ENCODE measurements around the gene IYD.
A peak's percentile ranks its signal among the peaks of the same experiment; 100 is the strongest.

IYD gene

DNA sequence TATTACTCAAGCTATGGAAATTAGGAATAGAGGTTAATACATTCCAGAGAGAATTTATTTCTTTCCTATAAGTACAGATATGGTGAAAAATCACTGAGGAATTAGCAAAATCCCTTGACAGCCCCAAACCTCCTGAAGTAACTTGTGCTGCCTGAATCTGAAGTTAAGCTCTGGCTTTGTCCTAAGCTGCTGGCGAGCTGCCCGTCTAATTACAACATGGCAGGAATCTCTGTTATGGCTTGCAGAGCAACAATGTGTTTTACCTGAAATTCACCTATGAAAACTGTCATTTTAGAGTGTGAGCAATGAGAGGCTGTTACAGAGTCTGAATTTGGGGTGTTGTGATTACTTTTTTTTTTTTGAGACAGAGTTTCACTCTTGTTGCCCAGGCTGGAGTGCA lies 22.5 kb upstream of the IYD start:
- DNase-seq (ENCODE audit: low read depth): peak; percentile 23
- H3K4me3 ChIP-seq (ENCODE audit: control insufficient read depth, low read depth, low read length): no peak overlapping the region
- TF ChIP-seq, protein P1, sequence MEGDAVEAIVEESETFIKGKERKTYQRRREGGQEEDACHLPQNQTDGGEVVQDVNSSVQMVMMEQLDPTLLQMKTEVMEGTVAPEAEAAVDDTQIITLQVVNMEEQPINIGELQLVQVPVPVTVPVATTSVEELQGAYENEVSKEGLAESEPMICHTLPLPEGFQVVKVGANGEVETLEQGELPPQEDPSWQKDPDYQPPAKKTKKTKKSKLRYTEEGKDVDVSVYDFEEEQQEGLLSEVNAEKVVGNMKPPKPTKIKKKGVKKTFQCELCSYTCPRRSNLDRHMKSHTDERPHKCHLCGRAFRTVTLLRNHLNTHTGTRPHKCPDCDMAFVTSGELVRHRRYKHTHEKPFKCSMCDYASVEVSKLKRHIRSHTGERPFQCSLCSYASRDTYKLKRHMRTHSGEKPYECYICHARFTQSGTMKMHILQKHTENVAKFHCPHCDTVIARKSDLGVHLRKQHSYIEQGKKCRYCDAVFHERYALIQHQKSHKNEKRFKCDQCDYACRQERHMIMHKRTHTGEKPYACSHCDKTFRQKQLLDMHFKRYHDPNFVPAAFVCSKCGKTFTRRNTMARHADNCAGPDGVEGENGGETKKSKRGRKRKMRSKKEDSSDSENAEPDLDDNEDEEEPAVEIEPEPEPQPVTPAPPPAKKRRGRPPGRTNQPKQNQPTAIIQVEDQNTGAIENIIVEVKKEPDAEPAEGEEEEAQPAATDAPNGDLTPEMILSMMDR (conservative IDR thresholded peaks at IDR 0.05; ENCODE audit: control insufficient read depth, insufficient read depth, low read depth, low read length): no peak

DNA sequence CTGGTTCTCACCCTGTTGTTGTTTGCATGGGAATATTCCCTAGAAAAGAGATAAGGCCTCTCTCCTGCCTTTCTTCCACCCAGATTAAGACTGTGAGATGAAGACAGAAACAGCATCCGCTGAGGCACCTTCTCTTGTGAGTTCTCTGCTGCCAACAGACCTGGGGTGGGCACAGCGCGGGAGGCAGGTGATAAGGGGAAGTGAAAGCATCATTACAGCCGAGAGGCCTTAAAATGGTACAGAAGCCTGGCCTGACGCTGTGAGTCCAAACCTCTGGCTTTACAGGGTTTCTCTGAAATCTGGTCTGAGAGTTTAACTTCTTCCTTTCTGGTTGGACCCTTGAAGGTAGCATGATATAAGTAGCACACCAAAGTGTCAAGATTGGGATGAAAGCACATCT lies 21.0 kb upstream of the IYD start:
- TF ChIP-seq, protein P1 (conservative IDR thresholded peaks at IDR 0.05; ENCODE audit: control insufficient read depth, insufficient read depth, low read depth, low read length): no peak
- no peak for DNase-seq (ENCODE audit: low read depth)
- no peak overlapping the region for H3K4me3 ChIP-seq (ENCODE audit: control insufficient read depth, low read depth, low read length)

- H3K4me3 ChIP-seq (ENCODE audit: control insufficient read depth, low read depth, low read length): no peak overlapping the region
- DNase-seq (ENCODE audit: low read depth): no peak
- TF ChIP-seq, protein P1 (conservative IDR thresholded peaks at IDR 0.05; ENCODE audit: control insufficient read depth, insufficient read depth, low read depth, low read length): no peak
These were observed 19.3 kb upstream of the IYD start for GRCh38 chr6:150349546-150349945.

DNA sequence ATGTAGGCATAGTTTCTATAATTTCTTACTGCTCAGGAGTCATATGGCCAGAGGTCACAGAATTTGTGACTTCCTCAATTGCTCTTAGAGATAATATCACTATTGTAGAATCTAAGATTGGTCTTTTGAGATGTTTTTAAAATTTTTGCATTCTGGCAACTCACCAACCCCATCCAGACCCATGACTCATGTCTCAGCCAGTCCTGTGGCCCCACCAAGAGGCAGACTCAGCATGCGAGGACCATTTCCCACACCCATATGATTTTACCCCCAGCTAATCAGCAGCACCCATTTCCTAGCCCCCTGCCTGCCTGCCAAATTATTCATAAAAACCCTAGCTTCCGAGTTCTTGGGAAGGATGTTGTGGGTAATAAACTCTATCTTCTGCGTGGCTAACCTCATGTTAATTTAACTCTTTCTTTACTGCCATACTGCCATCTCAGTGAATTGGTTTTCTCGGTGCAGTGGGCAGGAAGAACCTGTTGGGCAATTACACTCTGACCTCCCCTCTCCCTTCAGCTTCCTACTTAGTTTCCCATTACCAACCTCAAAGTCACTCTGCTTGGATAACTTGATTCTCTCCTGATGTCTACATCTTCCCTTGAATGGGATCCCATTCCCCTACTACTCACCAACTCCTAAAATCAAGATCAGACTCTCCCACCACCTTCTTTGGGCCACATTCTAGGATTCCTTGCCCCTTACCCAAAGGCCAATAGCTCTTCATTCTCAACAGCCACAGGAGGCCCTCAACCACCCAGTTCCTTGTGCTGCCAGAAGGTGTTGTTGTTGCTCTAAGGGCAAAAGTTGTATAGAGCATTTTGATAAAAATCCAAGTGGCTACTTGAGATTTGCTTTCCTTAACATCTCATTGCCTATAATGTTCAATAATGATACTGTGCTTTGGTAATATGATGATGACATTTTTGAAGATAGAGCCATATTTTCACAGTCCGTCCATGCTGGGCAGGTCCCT lies 16.2 kb upstream of the IYD start:
- TF ChIP-seq, protein P1 (conservative IDR thresholded peaks at IDR 0.05; ENCODE audit: control insufficient read depth, insufficient read depth, low read depth, low read length): peak; percentile 22
- DNase-seq (ENCODE audit: low read depth): peak; percentile 74
- no peak overlapping the region for H3K4me3 ChIP-seq (ENCODE audit: control insufficient read depth, low read depth, low read length)

DNA sequence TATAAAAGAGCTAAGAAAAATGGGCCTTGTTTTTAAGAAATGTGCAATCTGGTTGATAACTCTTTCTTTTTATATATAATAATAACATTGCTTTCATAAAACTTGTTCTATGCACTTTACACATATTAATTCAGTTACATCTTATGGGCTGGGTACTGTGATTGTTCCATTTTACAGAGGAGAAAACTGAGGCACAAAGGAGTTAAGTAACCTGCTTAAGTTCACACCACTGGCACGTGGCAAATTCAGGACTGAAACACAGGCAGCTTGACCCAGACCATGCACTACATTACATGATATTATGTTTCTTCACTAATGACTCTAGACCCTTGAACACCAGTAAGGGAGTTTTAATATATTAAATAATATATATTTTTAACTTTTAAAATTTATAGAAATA lies 15.4 kb upstream of the IYD start:
- no peak for DNase-seq (ENCODE audit: low read depth)
- no peak overlapping the region for H3K4me3 ChIP-seq (ENCODE audit: control insufficient read depth, low read depth, low read length)
- TF ChIP-seq, protein P1 (conservative IDR thresholded peaks at IDR 0.05; ENCODE audit: control insufficient read depth, insufficient read depth, low read depth, low read length): no peak

- H3K4me3 ChIP-seq (ENCODE audit: control insufficient read depth, low read depth, low read length): no peak overlapping the region
- TF ChIP-seq, protein P1 (conservative IDR thresholded peaks at IDR 0.05; ENCODE audit: control insufficient read depth, insufficient read depth, low read depth, low read length): no peak
- DNase-seq (ENCODE audit: low read depth): peak; percentile 43
These were observed 13.8 kb upstream of the IYD start for GRCh38 chr6:150354754-150355571.

Measured in fibroblast of mammary gland (primary cell).